Mononuclear cell (primary cell): Measurements from ENCODE around the gene FASLG. TPM values are rescaled to one million over a fixed set of nuclear protein-coding genes. Genes with fewer than 3 reads are reported as not detected.
A peak's percentile ranks its signal among the peaks of the same experiment; 100 is the strongest.

Source experiments
- H3K27me3 ChIP-seq: 2 replicates; pipeline ENCODE4 v1.6.0; 2011; ENCODE audit warnings: low read length, control low read depth; ENCODE audit not compliant: insufficient read depth
- H3K4me1 ChIP-seq: 2 replicates; pipeline ENCODE4 v1.5.1; 2011; ENCODE audit warnings: mild to moderate bottlenecking, low read length, control low read depth; ENCODE audit not compliant: insufficient read depth
- H3K4me3 ChIP-seq: 2 replicates; pipeline ENCODE4 v1.5.1; 2011; ENCODE audit warnings: mild to moderate bottlenecking, low read length, moderate library complexity
- H3K9me3 ChIP-seq: 2 replicates; pipeline ENCODE4 v1.5.1; 2011; ENCODE audit warnings: low read depth, mild to moderate bottlenecking, control low read depth, low read length
- total RNA-seq: library from RNA; depleted of rRNA; stranded (reverse); fragments of >200 nt; gene quantifications from one replicate; pipeline ENCODE4 v1.2.3, GENCODE V29; 2012

Gene FASLG
- total RNA-seq, 1 donor = 1.4 TPM

GRCh38 chr1:172662464-172663109, 3.7 kb downstream of the FASLG start:
- Histone ChIP-seq H3K4me3 (peak overlapping the region; percentile 25), H3K9me3 (no peaks in the 10 kb centered on the region), H3K4me1 (peaks cover 24% of the 10 kb centered on the region), H3K27me3 (no peaks in the 10 kb centered on the region)

GRCh38 chr1:172663732-172664131, 4.8 kb downstream of the FASLG start:
- no peak overlapping the region for H3K4me3 ChIP-seq
- H3K4me1 ChIP-seq = peaks cover 18% of the 10 kb centered on the region

GRCh38 chr1:172668097-172668496, 9.2 kb downstream of the FASLG start:
- H3K4me1 ChIP-seq = peaks cover 28% of the 10 kb centered on the region
- H3K9me3 ChIP-seq = no peaks in the 10 kb centered on the region
- no peaks in the 10 kb centered on the region for H3K27me3 ChIP-seq
- no peak overlapping the region for H3K4me3 ChIP-seq

More at GRCh38 chr1:172663732-172664131, 4.8 kb downstream of the FASLG start:
- no peaks in the 10 kb centered on the region for H3K9me3 ChIP-seq
- H3K27me3 ChIP-seq = no peaks in the 10 kb centered on the region

- H3K4me1 ChIP-seq = peaks cover 22% of the 10 kb centered on the region
- no peaks in the 10 kb centered on the region for H3K9me3 ChIP-seq
- no peak overlapping the region for H3K4me3 ChIP-seq
- H3K27me3 ChIP-seq = no peaks in the 10 kb centered on the region
These were observed 10.1 kb downstream of the FASLG start for GRCh38 chr1:172669011-172669410.

GRCh38 chr1:172670316-172670715, 11.4 kb downstream of the FASLG start:
- Histone ChIP-seq H3K9me3 (no peaks in the 10 kb centered on the region), H3K27me3 (no peaks in the 10 kb centered on the region), H3K4me1 (peaks cover 31% of the 10 kb centered on the region), H3K4me3 (no peak overlapping the region)

- no peaks in the 10 kb centered on the region for H3K27me3 ChIP-seq
- no peaks in the 10 kb centered on the region for H3K9me3 ChIP-seq
- no peak overlapping the region for H3K4me3 ChIP-seq
- H3K4me1 ChIP-seq = peaks cover 34% of the 10 kb centered on the region
These were observed 11.9 kb downstream of the FASLG start for GRCh38 chr1:172670791-172671190.

- no peaks in the 10 kb centered on the region for H3K9me3 ChIP-seq
- H3K4me1 ChIP-seq = peaks cover 34% of the 10 kb centered on the region
- H3K4me3 ChIP-seq = no peak overlapping the region
- H3K27me3 ChIP-seq = no peaks in the 10 kb centered on the region
These were observed 12.7 kb downstream of the FASLG start for GRCh38 chr1:172671591-172671990.

- peaks cover 34% of the 10 kb centered on the region for H3K4me1 ChIP-seq
- no peaks in the 10 kb centered on the region for H3K27me3 ChIP-seq
- H3K4me3 ChIP-seq = no peak overlapping the region
- no peaks in the 10 kb centered on the region for H3K9me3 ChIP-seq
These were observed 13.8 kb downstream of the FASLG start for GRCh38 chr1:172672720-172673119.

- Histone ChIP-seq H3K4me1 (peaks cover 34% of the 10 kb centered on the region), H3K9me3 (no peaks in the 10 kb centered on the region), H3K4me3 (no peak overlapping the region), H3K27me3 (no peaks in the 10 kb centered on the region)
These were observed 14.9 kb downstream of the FASLG start for GRCh38 chr1:172673761-172674160.

GRCh38 chr1:172674831-172675613, 16.1 kb downstream of the FASLG start:
- no peak overlapping the region for H3K4me3 ChIP-seq
- H3K4me1 ChIP-seq = peaks cover 38% of the 10 kb centered on the region
- no peaks in the 10 kb centered on the region for H3K9me3 ChIP-seq
- no peaks in the 10 kb centered on the region for H3K27me3 ChIP-seq

GRCh38 chr1:172679000-172679772, 20.3 kb downstream of the FASLG start:
- Histone ChIP-seq H3K27me3 (no peaks in the 10 kb centered on the region), H3K4me3 (no peak overlapping the region), H3K4me1 (peaks cover 25% of the 10 kb centered on the region), H3K9me3 (no peaks in the 10 kb centered on the region)

GRCh38 chr1:172680244-172680643, 21.3 kb downstream of the FASLG start:
- no peak overlapping the region for H3K4me3 ChIP-seq
- H3K27me3 ChIP-seq = no peaks in the 10 kb centered on the region
- H3K9me3 ChIP-seq = no peaks in the 10 kb centered on the region
- peaks cover 17% of the 10 kb centered on the region for H3K4me1 ChIP-seq

- H3K9me3 ChIP-seq = no peaks in the 10 kb centered on the region
- H3K4me1 ChIP-seq = peaks cover 13% of the 10 kb centered on the region
- H3K27me3 ChIP-seq = no peaks in the 10 kb centered on the region
- H3K4me3 ChIP-seq = no peak overlapping the region
These were observed 21.9 kb downstream of the FASLG start for GRCh38 chr1:172680733-172681275.

GRCh38 chr1:172682812-172683211, 23.9 kb downstream of the FASLG start:
- H3K4me3 ChIP-seq = no peak overlapping the region
- peaks cover 13% of the 10 kb centered on the region for H3K4me1 ChIP-seq
- H3K27me3 ChIP-seq = no peaks in the 10 kb centered on the region
- H3K9me3 ChIP-seq = no peaks in the 10 kb centered on the region

- H3K4me3 ChIP-seq = no peak overlapping the region
- no peaks in the 10 kb centered on the region for H3K27me3 ChIP-seq
- peaks cover 5% of the 10 kb centered on the region for H3K4me1 ChIP-seq
- no peaks in the 10 kb centered on the region for H3K9me3 ChIP-seq
These were observed 27.2 kb downstream of the FASLG start for GRCh38 chr1:172686143-172686542.
